Esophagus muscularis mucosa (tissue), 3 donors: ENCODE results near the gene MAGI3.

Experiments used
- POLR2A ChIP-seq: fragments of 450-650 bp; IDR thresholded peaks from one replicate; pipeline ENCODE4 v1.6.1; 2017; ENCODE audit warnings: antibody characterized with exemption, moderate library complexity, mild to moderate bottlenecking, low read depth
- TF ChIP-seq, protein P1 (sequence below), 3 experiments: fragments of 200-600 bp in 2 of 3; fragments of 450-650 bp in 1 of 3; sonication (generic) in 2 of 3; IDR thresholded peaks; one replicate each; pipeline ENCODE4 v1.5.1; 2017 to 2019; ENCODE audit warnings: antibody characterized with exemption in 3 of 3, mild to moderate bottlenecking in 2 of 3, moderate library complexity in 1 of 3

- no peak for TF ChIP-seq POLR2A
- TF ChIP-seq, protein P1, sequence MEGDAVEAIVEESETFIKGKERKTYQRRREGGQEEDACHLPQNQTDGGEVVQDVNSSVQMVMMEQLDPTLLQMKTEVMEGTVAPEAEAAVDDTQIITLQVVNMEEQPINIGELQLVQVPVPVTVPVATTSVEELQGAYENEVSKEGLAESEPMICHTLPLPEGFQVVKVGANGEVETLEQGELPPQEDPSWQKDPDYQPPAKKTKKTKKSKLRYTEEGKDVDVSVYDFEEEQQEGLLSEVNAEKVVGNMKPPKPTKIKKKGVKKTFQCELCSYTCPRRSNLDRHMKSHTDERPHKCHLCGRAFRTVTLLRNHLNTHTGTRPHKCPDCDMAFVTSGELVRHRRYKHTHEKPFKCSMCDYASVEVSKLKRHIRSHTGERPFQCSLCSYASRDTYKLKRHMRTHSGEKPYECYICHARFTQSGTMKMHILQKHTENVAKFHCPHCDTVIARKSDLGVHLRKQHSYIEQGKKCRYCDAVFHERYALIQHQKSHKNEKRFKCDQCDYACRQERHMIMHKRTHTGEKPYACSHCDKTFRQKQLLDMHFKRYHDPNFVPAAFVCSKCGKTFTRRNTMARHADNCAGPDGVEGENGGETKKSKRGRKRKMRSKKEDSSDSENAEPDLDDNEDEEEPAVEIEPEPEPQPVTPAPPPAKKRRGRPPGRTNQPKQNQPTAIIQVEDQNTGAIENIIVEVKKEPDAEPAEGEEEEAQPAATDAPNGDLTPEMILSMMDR (IDR thresholded peaks at IDR 0.05), result no peak
Measured at GRCh38 chr1:113545210-113545609, 154.9 kb downstream of the MAGI3 start.
